K562 (cell line): ENCODE results near the gene EZH1. TPM values are rescaled to one million over a fixed set of nuclear protein-coding genes. Genes with fewer than 3 reads are reported as not detected.

Experiments
- ATAC-seq: fragments of 200-7000 bp; cut with Tn5 transposase; 3 replicates; pipeline ENCODE4 v1.9.1; 2020; ENCODE audit warnings: moderate library complexity
- BruUV-seq: library from RNA; stranded (reverse); fragments of 400-500 nt; replicated peaks from 2 replicates; lab custom pipeline; 2021; lab: Mats Ljungman, UMichigan
- CTCF ChIA-PET: fragments of 300-600 bp; formaldehyde crosslinking; extraction: SDS; loops from one replicate; lab custom pipeline; 2021; ENCODE audit warnings: low intra/inter-chr PET ratio; lab: Yijun Ruan, JAX
- POLR2A ChIA-PET: fragments of 300-600, 350-650 bp; sonication (Branson Sonifier 250); formaldehyde crosslinking; extraction: SDS; loops from one replicate; lab custom pipeline; 2021; ENCODE audit warnings: antibody characterized with exemption, inconsistent platforms; lab: Yijun Ruan, JAX
- DNase-seq, 4 experiments: peaks; one replicate each; pipeline versions ENCODE4 v3.0.0 to v3.0.0-alpha.2; 2011 to 2018; ENCODE audit warnings: low spot score in 3 of 4, mixed read lengths in 3 of 4; ENCODE audit errors: extremely low read depth in 1 of 4
- FAIRE-seq: peaks from 2 replicates; lab custom pipeline; 2011; peaks lifted over from hg19 to GRCh38; lab: Jason Lieb, UNC
- H2AFZ ChIP-seq: 2 replicates; pipeline ENCODE4 v1.6.0; 2011; ENCODE audit warnings: low read depth, low read length, control low read depth, inconsistent platforms
- H3K27ac ChIP-seq: fragments of 200-600 bp; 3 replicates; pipeline ENCODE4 v1.8.0; 2011; ENCODE audit warnings: low read depth, mild to moderate bottlenecking, control low read depth, inconsistent platforms, low read length, moderate library complexity, mixed read lengths; ENCODE audit errors: extremely low read depth
- H3K27me3 ChIP-seq, 2 experiments: fragments of 300-600 bp in 1 of 2; 2 replicates in 1 of 2; 3 replicates in 1 of 2; pipeline versions ENCODE4 v1.6.0 to v1.8.0; 2011; ENCODE audit warnings: inconsistent platforms in 2 of 2, low read length in 2 of 2, mild to moderate bottlenecking in 1 of 2, mixed read lengths in 1 of 2, moderate library complexity in 1 of 2; ENCODE audit not compliant: control insufficient read depth in 2 of 2, insufficient read depth in 2 of 2
- H3K36me3 ChIP-seq: fragments of 300-600 bp; 3 replicates; pipeline ENCODE4 v1.8.0; 2011; ENCODE audit warnings: mild to moderate bottlenecking, low read length, inconsistent platforms; ENCODE audit not compliant: control insufficient read depth, insufficient read depth
- H3K4me1 ChIP-seq, 2 experiments: fragments of 200-600 bp in 1 of 2; replicated peaks in 1 of 2; 2 replicates in 1 of 2; 3 replicates in 1 of 2; pipeline versions ENCODE4 v1.5.1 to v1.8.0; 2011; ENCODE audit warnings: inconsistent platforms in 2 of 2, low read length in 2 of 2, mild to moderate bottlenecking in 1 of 2, mixed read lengths in 1 of 2, moderate library complexity in 1 of 2; ENCODE audit not compliant: control insufficient read depth in 2 of 2, insufficient read depth in 2 of 2
- H3K4me2 ChIP-seq: 2 replicates; pipeline ENCODE4 v1.6.1; 2011; ENCODE audit warnings: low read length, control low read depth, inconsistent platforms, mixed read lengths; ENCODE audit not compliant: insufficient read depth
- H3K4me3 ChIP-seq: fragments of 200-600 bp; sonication (generic), shearing (Covaris generic); 2 replicates; pipeline ENCODE4 v1.5.1; 2016; ENCODE audit warnings: control low read depth, inconsistent platforms
- H3K79me2 ChIP-seq: fragments of 200-600 bp; 3 replicates; pipeline ENCODE4 v1.8.0; 2011; ENCODE audit warnings: low read length, inconsistent platforms; ENCODE audit not compliant: control insufficient read depth, insufficient read depth
- H3K9ac ChIP-seq, 2 experiments: 2 replicates each; pipeline versions ENCODE4 v1.6.0 to v1.6.1; 2011; ENCODE audit warnings: low read depth in 2 of 2, low read length in 2 of 2, control low read depth in 1 of 2, inconsistent platforms in 1 of 2, mild to moderate bottlenecking in 1 of 2, mixed read lengths in 1 of 2; ENCODE audit not compliant: insufficient read depth in 1 of 2
- H3K9me1 ChIP-seq: one replicate; pipeline ENCODE4 v1.6.0; 2011; ENCODE audit warnings: inconsistent platforms, mild to moderate bottlenecking, low read length, moderate library complexity; ENCODE audit not compliant: control insufficient read depth, insufficient read depth
- H3K9me3 ChIP-seq: replicated peaks from 2 replicates; pipeline ENCODE4 v1.5.1; 2011; ENCODE audit warnings: low read depth, low read length, inconsistent platforms; ENCODE audit not compliant: control insufficient read depth, insufficient read depth
- H4K20me1 ChIP-seq: replicated peaks from 2 replicates; pipeline ENCODE4 v1.6.1; 2011; ENCODE audit warnings: low read length, inconsistent platforms, mixed read lengths; ENCODE audit not compliant: control insufficient read depth, insufficient read depth
- POLR2G ChIP-seq: fragments of 200-400 bp; formaldehyde crosslinking; IDR thresholded peaks from 2 replicates; pipeline ENCODE4 v1.6.1; 2017; ENCODE audit warnings: low read depth, mild to moderate bottlenecking, antibody characterized with exemption, low read length, moderate library complexity
- WGBS: fragments of 100-300 bp; shearing (Covaris generic); methylation state at CpG from one replicate; pipeline ENCODE4 v1.1.6; 2016; ENCODE audit warnings: low coverage, mixed read lengths; ENCODE audit not compliant: insufficient coverage; ENCODE audit errors: missing lambda C conversion rate; 5-methylcytosine and 5-hydroxymethylcytosine counted together
- in situ Hi-C: fragments of 300-500 bp; cut with MboI; formaldehyde crosslinking; loops from 4 replicates; pipeline ENCODE4 v1.15.0; 2018; ENCODE audit warnings: inconsistent platforms, mixed read lengths
- intact Hi-C: fragments of 100-400 bp; cut with micrococcal nuclease; formaldehyde crosslinking; loops from 2 replicates; pipeline ENCODE4 v1.14.2; 2022
- polyA plus RNA-seq, 8 experiments: library from polyadenylated mRNA; depleted of rRNA in 4 of 8; stranded (reverse) in 5 of 8; unstranded in 3 of 8; fragments of >200 nt; fragmentation: Nextera tagmentation in 2 of 8; fragmentation: Illumina TruSeq in 1 of 8; extraction: Ambion mirVana in 2 of 8; extraction: Trizol in 1 of 8; gene quantifications; 2 replicates each; pipeline versions ENCODE4 v1.2.1 to v1.2.3, GENCODE V29; 2011 to 2014; ENCODE audit warnings: inconsistent platforms in 1 of 8, missing spikeins in 1 of 8
- total RNA-seq, 7 experiments: library from RNA; depleted of rRNA in 6 of 7; stranded (reverse); fragments of >200 nt in 6 of 7; fragmentation: Illumina TruSeq in 2 of 7; extraction: Trizol in 2 of 7; gene quantifications; 2 replicates each; pipeline versions ENCODE4 v1.2.1 to v1.2.3, GENCODE V29; 2011 to 2021; ENCODE audit warnings: low replicate concordance in 1 of 7
- TF ChIP-seq, protein P1 (sequence below), 2 experiments: fragments of 150-350 bp in 1 of 2; IDR thresholded peaks; 2 replicates each; pipeline ENCODE4 v1.6.1; 2012 to 2016; ENCODE audit warnings: low read depth in 2 of 2, low read length in 2 of 2, mild to moderate bottlenecking in 1 of 2, moderate library complexity in 1 of 2

EZH1 gene
- total and polyA plus RNA-seq, 9 of the 15 experiments (the other 6 are each of a cell fraction or from before 2014, with no cell fraction given), result 8.6 to 40.8 (median 22.9) TPM

DNA sequence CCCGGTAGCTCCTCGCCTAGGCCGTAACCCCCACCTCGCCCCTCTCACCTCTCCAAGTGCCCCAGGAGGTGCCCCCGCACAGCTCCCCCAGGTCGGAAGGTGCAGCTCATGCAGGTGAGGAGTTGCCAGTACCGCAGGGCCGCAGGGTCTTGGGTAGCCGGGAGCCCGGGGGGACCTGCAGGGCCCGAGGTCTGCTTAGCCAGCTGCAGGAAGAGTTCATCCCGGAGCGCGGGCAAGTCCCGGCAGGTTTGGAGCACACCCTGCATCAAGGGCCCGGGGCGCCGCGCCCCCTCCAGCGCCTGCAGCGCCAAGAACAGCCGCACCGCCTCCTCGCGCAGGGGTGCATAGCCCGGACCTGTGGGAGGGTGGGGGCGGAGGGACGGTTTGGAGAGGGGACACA, 72.8 kb downstream of the EZH1 start:
- H3K27me3 ChIP-seq, result no peaks in the 10 kb centered on the region
- TF ChIP-seq, protein P1, sequence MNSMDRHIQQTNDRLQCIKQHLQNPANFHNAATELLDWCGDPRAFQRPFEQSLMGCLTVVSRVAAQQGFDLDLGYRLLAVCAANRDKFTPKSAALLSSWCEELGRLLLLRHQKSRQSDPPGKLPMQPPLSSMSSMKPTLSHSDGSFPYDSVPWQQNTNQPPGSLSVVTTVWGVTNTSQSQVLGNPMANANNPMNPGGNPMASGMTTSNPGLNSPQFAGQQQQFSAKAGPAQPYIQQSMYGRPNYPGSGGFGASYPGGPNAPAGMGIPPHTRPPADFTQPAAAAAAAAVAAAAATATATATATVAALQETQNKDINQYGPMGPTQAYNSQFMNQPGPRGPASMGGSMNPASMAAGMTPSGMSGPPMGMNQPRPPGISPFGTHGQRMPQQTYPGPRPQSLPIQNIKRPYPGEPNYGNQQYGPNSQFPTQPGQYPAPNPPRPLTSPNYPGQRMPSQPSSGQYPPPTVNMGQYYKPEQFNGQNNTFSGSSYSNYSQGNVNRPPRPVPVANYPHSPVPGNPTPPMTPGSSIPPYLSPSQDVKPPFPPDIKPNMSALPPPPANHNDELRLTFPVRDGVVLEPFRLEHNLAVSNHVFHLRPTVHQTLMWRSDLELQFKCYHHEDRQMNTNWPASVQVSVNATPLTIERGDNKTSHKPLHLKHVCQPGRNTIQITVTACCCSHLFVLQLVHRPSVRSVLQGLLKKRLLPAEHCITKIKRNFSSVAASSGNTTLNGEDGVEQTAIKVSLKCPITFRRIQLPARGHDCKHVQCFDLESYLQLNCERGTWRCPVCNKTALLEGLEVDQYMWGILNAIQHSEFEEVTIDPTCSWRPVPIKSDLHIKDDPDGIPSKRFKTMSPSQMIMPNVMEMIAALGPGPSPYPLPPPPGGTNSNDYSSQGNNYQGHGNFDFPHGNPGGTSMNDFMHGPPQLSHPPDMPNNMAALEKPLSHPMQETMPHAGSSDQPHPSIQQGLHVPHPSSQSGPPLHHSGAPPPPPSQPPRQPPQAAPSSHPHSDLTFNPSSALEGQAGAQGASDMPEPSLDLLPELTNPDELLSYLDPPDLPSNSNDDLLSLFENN (IDR thresholded peaks at IDR 0.05; ENCODE audit: low read depth in 2 of 2, low read length in 2 of 2), result no peak
- TF ChIP-seq POLR2G, result 0 out of 2 replicates have a peak, but pooled peaks have one; percentile 15
- TF ChIP-seq, all 486 proteins: peak for 1
- FAIRE-seq (no peak), ATAC-seq (no peak), DNase-seq (no peak)
- no peak overlapping the region for H3K27ac ChIP-seq
- H3K4me2 ChIP-seq, result no peak overlapping the region
- H3K9me3 ChIP-seq, result no peaks in the 10 kb centered on the region
- no TSS peak for BruUV-seq
- H4K20me1 ChIP-seq, result peaks cover 5% of the 10 kb centered on the region
- H3K4me1 ChIP-seq, result peaks cover 20 to 64% of the 10 kb centered on the region in 2 experiments
- in situ Hi-C loops, result no loop called here
- intact Hi-C loops, result no loop called here
- WGBS, result over 99% methylated on average over 14 of the region's 28 CpGs
- H3K9me1 ChIP-seq, result no peaks in the 10 kb centered on the region
- POLR2A ChIA-PET, result interaction anchor here (0.7 to 1.3 kb wide), 4 partner anchors 10 to 326 kb away, joined by 3 to 5 read pairs (median 4); partner anchors contain the start of gene RPL27
- no peak overlapping the region for H3K4me3 ChIP-seq
- H3K79me2 ChIP-seq, result peaks cover 28% of the 10 kb centered on the region
- H3K9ac ChIP-seq, result no peak overlapping the region
- CTCF ChIA-PET, result no interaction called here
- H3K36me3 ChIP-seq, result peaks cover 61% of the 10 kb centered on the region; the same call in 2 of the 3 replicates
- no peak overlapping the region for H2AFZ ChIP-seq
